Right lobe of liver (tissue), 6 donors: ENCODE measurements around the gene CLDN4. TPM values are rescaled to one million over a fixed set of nuclear protein-coding genes. Genes with fewer than 3 reads are reported as not detected.

ENCODE experiments used
- ATAC-seq, 4 donors: fragments of 200-7000 bp; cut with Tn5 transposase; one replicate each; pipeline ENCODE4 v1.9.1; 2020; ENCODE audit warnings: mild to moderate bottlenecking in 4 of 4, moderate library complexity in 4 of 4
- DNase-seq, 3 donors: peaks; one replicate each; pipeline ENCODE4 v3.0.0-alpha.2; 2020
- H3K27ac ChIP-seq, 3 donors: fragments of 200-600 bp; one replicate each; pipeline ENCODE4 v1.8.0; 2022
- H3K27me3 ChIP-seq, 2 donors: fragments of 200-600 bp; one replicate each; pipeline ENCODE4 v1.8.0; 2022
- H3K36me3 ChIP-seq, 4 donors: fragments of 200-600 bp; sonication (generic) in 1 of 4; one replicate each; pipeline versions ENCODE4 v1.5.1 to v1.8.0; 2017 to 2022; ENCODE audit warnings: control low read depth in 1 of 4
- H3K4me1 ChIP-seq, 4 donors: fragments of 200-600 bp; sonication (generic) in 1 of 4; one replicate each; pipeline versions ENCODE4 v1.5.1 to v1.8.0; 2017 to 2022; ENCODE audit warnings: control low read depth in 1 of 4
- H3K4me3 ChIP-seq, 3 donors: fragments of 200-600 bp; one replicate each; pipeline ENCODE4 v1.8.0; 2022
- H3K9me3 ChIP-seq, 4 donors: fragments of 200-600 bp; sonication (generic) in 1 of 4; one replicate each; pipeline versions ENCODE4 v1.5.1 to v1.8.0; 2017 to 2022; ENCODE audit warnings: control low read depth in 1 of 4
- POLR2A ChIP-seq: fragments of 450-650 bp; IDR thresholded peaks from one replicate; pipeline ENCODE4 v1.6.1; 2017; ENCODE audit warnings: antibody characterized with exemption, mild to moderate bottlenecking
- WGBS: methylation state at CpG from one replicate; pipeline ENCODE4 v1.1.6; 2018; ENCODE audit warnings: low coverage, low lambda C conversion rate; ENCODE audit not compliant: insufficient coverage; ENCODE audit errors: missing lambda C conversion rate; 5-methylcytosine and 5-hydroxymethylcytosine counted together
- intact Hi-C, 2 donors: fragments of 100-400 bp; cut with DNase I; formaldehyde crosslinking; loops; one replicate each; pipeline versions ENCODE4 v1.11.2 to v1.14.1; 2022
- total RNA-seq, 6 experiments: library from RNA; depleted of rRNA in 2 of 6; stranded (reverse); fragments of >200 nt in 2 of 6; fragmentation: NEBNext Ultra II Directional in 3 of 6; extraction: Animal tissue kit (Norgen Biotek cat#: 25700) in 3 of 6; gene quantifications; one replicate each; pipeline versions ENCODE4 v1.1.0 to v1.2.4, GENCODE V29; 2016 to 2023
- TF ChIP-seq, protein P1 (sequence below), 4 donors: fragments of 200-600 bp in 3 of 4; fragments of 450-650 bp in 1 of 4; IDR thresholded peaks; one replicate each; pipeline versions ENCODE4 v1.5.1 to v1.8.0; 2016 to 2022; ENCODE audit warnings: antibody characterized with exemption in 4 of 4, mild to moderate bottlenecking in 2 of 4
- donor health status: DM: no; HTN: yes; CAD: no.
- donor health status: DM: no; HTN: no; CAD: no.
- donor health status: DM: no; HTN: no; CAD: no.
- donor health status: DM: no; HTN: yes; CAD: no.
- donor health status: DM: no; HTN: yes; CAD: no.

Gene CLDN4
- total RNA-seq, 6 experiments from 2014 or later, result 0.56 to 3.9 (median 1.3) TPM

DNA sequence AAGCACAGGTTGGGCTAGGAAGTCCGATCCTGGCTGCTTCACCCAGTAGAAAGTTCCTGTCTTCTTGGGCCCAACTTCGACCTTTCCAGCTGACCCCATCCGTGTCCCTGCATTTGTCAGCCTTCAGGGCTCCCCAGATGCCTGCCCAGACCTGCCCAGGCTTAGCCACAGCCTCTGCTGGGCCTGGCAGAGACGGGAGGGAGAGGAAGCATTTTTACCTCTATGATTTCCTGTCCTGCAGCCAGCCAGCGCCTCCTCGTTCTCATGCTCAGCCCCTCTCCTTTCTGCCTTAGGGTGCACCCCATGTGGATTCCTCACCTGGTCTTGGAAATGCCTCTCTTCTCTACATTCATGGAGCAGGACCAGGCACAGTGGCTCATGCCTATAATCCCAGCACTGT lies 7.8 kb downstream of the CLDN4 start:
- H3K9me3 ChIP-seq, result no peaks in the 10 kb centered on the region
- intact Hi-C loops, result no loop called here
- H3K4me1 ChIP-seq, result peaks cover 0 to 5% (median 2%) of the 10 kb centered on the region in 4 donors
- H3K36me3 ChIP-seq, result no peaks in the 10 kb centered on the region
- no CpG with 5 or more reads among the region's 6 CpGs for WGBS
- no peaks in the 10 kb centered on the region for H3K27me3 ChIP-seq
- DNase-seq (no peak), ATAC-seq (no peak)
- H3K4me3 ChIP-seq, result no peak overlapping the region
- H3K27ac ChIP-seq, result no peak overlapping the region
- TF ChIP-seq POLR2A, result no peak
- TF ChIP-seq, protein P1, sequence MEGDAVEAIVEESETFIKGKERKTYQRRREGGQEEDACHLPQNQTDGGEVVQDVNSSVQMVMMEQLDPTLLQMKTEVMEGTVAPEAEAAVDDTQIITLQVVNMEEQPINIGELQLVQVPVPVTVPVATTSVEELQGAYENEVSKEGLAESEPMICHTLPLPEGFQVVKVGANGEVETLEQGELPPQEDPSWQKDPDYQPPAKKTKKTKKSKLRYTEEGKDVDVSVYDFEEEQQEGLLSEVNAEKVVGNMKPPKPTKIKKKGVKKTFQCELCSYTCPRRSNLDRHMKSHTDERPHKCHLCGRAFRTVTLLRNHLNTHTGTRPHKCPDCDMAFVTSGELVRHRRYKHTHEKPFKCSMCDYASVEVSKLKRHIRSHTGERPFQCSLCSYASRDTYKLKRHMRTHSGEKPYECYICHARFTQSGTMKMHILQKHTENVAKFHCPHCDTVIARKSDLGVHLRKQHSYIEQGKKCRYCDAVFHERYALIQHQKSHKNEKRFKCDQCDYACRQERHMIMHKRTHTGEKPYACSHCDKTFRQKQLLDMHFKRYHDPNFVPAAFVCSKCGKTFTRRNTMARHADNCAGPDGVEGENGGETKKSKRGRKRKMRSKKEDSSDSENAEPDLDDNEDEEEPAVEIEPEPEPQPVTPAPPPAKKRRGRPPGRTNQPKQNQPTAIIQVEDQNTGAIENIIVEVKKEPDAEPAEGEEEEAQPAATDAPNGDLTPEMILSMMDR (IDR thresholded peaks at IDR 0.05), result no peak

DNA sequence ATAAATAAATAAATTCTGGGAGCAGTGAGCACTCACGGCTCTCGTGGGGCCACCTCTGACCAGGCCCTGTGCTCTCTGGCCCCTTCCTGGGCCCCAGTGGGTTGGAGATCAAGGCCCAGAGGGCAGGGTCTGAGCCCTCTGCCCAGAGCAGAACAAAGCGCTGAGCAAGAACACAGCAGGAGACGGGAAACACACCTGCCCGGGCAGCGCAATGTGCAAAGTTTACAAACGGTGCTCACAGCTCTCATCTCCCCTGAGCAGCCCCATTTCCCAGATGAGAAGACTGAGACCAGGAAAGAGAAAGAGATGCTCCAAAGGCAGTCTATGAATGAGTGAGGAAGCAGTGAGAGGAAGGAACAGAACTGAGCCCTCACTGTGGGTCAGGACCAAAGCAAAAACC lies 8.5 kb downstream of the CLDN4 start:
- TF ChIP-seq, protein P1 (IDR thresholded peaks at IDR 0.05), result no peak
- TF ChIP-seq POLR2A, result no peak
- WGBS, result 50% methylated on average over 2 of the region's 7 CpGs
- intact Hi-C loops, result no loop called here
- Histone ChIP-seq H3K27me3 (no peaks in the 10 kb centered on the region), H3K4me1 (peaks cover 0 to 5% (median 2%) of the 10 kb centered on the region in 4 donors), H3K27ac (no peak overlapping the region), H3K9me3 (no peaks in the 10 kb centered on the region), H3K4me3 (no peak overlapping the region), H3K36me3 (no peaks in the 10 kb centered on the region)
- DNase-seq (no peak), ATAC-seq (no peak)

DNA sequence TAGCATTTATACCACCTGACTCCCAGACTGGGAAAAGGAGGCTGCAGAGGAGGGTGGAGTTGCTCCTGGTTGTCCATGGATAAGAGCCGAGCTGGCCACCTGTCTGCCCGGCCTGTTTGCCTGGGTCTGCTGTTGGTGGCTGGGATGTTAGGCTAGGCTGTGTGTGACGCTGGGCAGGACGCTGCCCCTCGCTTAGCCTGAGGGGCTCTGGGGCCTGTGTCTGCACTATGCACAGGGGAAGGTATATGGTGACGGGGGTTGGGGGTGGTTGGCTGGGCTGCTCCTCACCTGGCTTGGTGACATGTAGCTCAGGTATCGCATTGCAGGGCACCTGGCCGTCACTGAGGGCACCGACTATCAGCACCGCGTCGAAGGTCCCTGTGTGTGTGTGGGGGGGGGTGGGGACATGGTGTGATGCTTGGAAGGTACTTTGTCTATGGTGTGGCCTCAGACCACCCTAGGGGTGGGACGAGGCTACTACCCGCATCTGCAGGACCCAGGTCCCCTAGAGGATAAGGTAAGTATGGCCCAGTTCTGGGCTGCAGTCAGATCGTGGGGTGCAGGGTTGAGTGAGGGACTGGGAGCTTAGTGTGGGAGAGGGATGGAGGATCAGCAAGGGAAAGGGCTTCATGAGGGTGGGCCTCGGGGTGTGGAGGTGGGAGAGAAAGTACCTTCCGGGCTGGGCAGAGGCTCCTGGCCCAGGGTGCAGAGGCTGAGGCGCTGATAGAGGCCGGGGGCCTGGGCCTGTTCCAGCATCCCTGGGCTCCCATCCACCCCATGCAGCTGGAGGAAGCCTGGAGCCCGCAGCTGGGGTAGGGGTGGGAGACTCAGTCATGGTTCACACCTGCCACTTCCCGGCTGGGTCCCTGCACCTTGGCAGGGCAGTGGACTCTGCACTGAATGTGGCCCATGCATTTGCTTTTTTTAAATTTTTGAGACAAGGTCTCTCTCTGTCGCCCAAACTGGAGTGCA lies 9.2 kb downstream of the CLDN4 start:
- no peak overlapping the region for H3K4me3 ChIP-seq
- TF ChIP-seq, protein P1 (IDR thresholded peaks at IDR 0.05), result no peak
- no peak for TF ChIP-seq POLR2A
- H3K9me3 ChIP-seq, result no peaks in the 10 kb centered on the region
- intact Hi-C loops, result no loop called here
- H3K36me3 ChIP-seq, result no peaks in the 10 kb centered on the region
- 100% methylated on average over 10 of the region's 22 CpGs for WGBS
- no peak for ATAC-seq
- H3K4me1 ChIP-seq, result peaks cover 0 to 5% (median 2%) of the 10 kb centered on the region in 4 donors
- no peaks in the 10 kb centered on the region for H3K27me3 ChIP-seq
- no peak overlapping the region for H3K27ac ChIP-seq
- no peak for DNase-seq

DNA sequence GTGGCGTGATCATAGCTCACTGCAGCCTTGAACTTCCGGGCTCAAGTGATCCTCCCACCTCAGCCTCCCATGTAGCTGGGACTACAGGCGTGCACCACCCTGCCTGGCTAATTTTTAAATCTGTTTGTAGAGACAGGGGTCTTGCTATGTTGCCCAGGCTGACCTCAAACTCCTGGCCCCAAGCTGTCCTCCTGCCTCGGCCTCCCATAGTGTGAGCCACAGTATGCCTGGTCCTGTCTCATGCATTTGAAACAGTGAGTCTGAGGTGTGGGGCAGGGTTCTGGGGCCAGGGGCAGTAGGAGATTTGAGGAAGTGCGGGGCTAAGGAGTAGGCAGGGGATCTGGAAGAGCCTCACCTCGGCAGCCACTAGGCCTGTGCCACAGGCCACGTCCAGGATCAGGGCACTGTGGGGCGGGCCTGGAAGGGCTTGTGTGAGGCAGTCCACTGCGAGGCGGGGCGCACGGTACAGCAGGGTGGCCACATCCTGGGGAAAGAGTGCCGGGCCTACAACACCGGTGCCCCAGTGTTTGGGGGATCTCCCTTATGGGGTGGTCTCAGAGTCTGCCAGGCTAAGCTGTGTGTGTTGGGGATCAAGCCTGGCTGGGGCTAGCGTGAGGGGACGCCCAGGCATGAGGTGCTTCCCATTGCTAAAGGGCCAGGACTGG lies 10.1 kb downstream of the CLDN4 start:
- ATAC-seq, result no peak
- intact Hi-C loops, result no loop called here
- TF ChIP-seq, protein P1 (IDR thresholded peaks at IDR 0.05), result no peak
- TF ChIP-seq POLR2A, result no peak
- H3K4me3 ChIP-seq, result no peak overlapping the region
- 93% methylated on average over 4 of the region's 16 CpGs for WGBS
- peaks cover 0 to 5% (median 2%) of the 10 kb centered on the region in 4 donors for H3K4me1 ChIP-seq
- H3K9me3 ChIP-seq, result no peaks in the 10 kb centered on the region
- no peaks in the 10 kb centered on the region for H3K36me3 ChIP-seq
- H3K27me3 ChIP-seq, result no peaks in the 10 kb centered on the region
- DNase-seq, result no peak
- H3K27ac ChIP-seq, result no peak overlapping the region
